Fibroblast of skin of right biceps (primary cell): ENCODE measurements around the gene UGT1A1.
A peak's percentile ranks its signal among the peaks of the same experiment; 100 is the strongest.
"Not testable (repeated sequence)": the region's sequence is repeated elsewhere in the genome, so short reads cannot be mapped to it uniquely, and the experiment has no call there.

ENCODE experiments used
- DNase-seq: peaks from one replicate; pipeline ENCODE4 v3.0.0-alpha.2; 2013

UGT1A1 gene

DNA sequence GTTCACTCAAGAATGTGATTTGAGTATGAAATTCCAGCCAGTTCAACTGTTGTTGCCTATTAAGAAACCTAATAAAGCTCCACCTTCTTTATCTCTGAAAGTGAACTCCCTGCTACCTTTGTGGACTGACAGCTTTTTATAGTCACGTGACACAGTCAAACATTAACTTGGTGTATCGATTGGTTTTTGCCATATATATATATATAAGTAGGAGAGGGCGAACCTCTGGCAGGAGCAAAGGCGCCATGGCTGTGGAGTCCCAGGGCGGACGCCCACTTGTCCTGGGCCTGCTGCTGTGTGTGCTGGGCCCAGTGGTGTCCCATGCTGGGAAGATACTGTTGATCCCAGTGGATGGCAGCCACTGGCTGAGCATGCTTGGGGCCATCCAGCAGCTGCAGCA, at the start of gene UGT1A1:
Gene UGT1A1 (plus strand): TSS at position 228 of the 400 bp plus-strand sequence. CDS start 18 bp downstream, at position 246.
- no peak for DNase-seq

DNA sequence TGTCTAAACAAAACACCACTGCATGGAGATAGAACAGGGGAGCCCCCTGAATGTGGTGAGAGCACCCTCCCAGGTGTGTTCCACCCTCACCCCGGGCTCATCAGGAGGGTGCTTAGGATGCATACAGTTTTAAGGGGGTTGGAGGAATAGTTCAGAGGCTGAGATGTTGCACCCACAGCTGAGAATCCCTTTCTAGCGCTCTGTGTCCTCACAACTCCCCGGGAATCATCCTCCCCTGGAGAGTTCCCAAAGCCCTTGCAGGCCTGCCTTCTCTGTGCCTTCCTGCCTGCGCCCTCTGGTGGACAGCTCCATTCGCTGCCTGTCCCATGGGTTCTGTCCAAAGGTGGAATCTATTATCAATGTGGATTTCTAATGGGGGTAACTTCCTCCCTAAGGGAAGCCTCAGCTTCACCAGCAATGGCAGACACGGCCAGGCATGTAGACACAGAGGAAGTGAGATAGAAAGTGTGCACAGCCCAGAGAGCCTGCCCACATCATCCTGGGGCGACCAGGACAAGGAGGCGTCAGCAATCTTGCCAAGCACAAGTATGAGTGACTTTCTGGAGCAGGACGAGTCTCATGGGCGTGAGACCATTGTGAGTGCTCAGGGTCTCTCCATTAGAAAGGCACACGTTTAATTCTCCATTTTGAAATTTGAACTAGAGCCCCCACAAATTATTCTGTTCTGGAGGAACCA, 48.6 kb upstream of the UGT1A1 start:
- peak; percentile 69 for DNase-seq

DNA sequence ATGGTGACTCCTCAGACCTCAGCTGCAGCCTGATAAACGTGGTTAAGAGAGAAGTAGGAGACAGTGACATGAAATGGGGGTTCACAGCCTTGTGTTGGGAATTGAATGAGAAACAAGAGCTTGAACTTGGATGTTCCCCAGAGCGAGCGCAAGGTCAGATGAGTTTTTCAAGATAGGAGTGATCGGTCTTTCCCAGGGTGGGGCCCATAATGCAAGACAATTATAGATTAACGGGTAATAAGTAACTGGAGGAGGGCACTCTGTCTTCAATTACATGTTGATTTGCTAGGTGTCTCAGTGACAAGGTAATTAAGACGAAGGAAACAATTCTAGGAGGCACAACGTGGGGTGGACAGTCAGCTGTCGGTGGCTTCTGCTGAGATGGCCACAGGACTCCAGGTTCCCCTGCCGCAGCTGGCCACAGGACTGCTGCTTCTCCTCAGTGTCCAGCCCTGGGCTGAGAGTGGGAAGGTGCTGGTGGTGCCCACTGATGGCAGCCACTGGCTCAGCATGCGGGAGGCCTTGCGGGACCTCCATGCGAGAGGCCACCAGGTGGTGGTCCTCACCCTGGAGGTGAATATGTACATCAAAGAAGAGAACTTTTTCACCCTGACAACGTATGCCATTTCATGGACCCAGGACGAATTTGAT, 47.3 kb upstream of the UGT1A1 start, which contains the start of gene UGT1A5:
Gene UGT1A5 (plus strand): TSS at position 297 of the 651 bp plus-strand sequence. CDS start 85 bp downstream, at position 382.
- no peak for DNase-seq

DNA sequence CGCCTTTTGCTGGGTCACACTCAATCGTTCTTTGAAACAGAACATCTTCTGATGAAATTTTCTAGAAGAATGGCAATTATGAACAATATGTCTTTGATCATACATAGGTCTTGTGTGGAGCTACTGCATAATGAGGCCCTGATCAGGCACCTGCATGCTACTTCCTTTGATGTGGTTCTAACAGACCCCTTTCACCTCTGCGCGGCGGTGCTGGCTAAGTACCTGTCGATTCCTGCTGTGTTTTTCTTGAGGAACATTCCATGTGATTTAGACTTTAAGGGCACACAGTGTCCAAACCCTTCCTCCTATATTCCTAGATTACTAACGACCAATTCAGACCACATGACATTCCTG, 46.8 kb upstream of the UGT1A1 start:
- no peak for DNase-seq

DNA sequence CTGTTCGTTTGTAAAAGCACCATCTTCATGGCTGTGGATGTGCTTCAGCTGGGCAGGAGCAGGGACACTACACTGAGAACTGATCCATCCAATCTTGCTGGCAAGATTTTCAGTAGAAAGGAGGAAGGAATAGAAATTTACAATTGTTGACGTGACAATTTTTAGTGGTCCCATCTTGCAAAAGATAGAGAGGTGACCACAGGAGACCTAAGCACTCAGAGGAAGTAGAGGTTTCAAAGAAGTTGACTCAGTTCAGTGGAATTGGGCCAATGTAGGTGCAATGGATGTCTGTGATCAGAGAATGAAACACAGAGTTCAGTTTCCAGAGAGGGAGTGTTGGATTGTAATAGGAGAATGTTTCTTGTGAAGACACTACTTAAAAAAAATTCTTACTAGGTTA, 45.9 kb upstream of the UGT1A1 start:
- no peak for DNase-seq

DNA sequence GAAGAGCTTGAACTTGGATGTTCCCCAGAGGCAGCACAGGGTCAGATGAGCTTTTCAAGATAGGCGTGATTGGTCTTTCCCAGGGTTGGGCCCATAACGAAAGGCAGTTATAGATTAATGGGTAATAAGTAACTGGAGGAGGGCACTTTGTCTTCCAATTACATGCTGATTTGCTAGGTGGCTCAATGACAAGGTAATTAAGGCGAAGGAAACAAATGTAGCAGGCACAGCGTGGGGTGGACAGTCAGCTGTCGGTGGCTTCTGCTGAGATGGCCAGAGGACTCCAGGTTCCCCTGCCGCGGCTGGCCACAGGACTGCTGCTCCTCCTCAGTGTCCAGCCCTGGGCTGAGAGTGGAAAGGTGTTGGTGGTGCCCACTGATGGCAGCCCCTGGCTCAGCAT, 41.5 kb upstream of the UGT1A1 start, which contains the start of gene UGT1A4:
Gene UGT1A4 (plus strand): TSS at position 185 of the 400 bp plus-strand sequence. CDS start 85 bp downstream, at position 270.
- no peak for DNase-seq

DNA sequence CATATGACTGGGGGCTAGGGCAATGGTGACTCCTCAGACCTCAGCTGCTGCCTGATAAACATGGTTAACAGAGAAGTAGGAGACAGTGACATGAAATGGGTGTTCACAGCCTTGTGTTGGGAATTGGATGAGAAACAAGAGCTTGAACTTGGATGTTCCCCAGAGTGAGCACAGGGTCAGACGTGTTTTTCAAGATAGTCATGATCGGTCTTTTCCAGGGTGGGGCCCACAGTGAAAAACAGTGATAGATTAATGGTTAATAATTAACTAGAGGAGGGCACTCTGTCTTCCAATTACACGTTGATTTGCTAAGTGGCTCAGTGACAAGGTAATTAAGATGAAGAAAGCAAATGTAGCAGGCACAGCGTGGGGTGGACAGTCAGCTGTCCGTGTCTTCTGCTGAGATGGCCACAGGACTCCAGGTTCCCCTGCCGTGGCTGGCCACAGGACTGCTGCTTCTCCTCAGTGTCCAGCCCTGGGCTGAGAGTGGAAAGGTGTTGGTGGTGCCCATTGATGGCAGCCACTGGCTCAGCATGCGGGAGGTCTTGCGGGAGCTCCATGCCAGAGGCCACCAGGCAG, 31.3 kb upstream of the UGT1A1 start, which contains the start of gene UGT1A3:
Gene UGT1A3 (plus strand): TSS at position 320 of the 579 bp plus-strand sequence. CDS start 85 bp downstream, at position 405.
- DNase-seq, result no peak

DNA sequence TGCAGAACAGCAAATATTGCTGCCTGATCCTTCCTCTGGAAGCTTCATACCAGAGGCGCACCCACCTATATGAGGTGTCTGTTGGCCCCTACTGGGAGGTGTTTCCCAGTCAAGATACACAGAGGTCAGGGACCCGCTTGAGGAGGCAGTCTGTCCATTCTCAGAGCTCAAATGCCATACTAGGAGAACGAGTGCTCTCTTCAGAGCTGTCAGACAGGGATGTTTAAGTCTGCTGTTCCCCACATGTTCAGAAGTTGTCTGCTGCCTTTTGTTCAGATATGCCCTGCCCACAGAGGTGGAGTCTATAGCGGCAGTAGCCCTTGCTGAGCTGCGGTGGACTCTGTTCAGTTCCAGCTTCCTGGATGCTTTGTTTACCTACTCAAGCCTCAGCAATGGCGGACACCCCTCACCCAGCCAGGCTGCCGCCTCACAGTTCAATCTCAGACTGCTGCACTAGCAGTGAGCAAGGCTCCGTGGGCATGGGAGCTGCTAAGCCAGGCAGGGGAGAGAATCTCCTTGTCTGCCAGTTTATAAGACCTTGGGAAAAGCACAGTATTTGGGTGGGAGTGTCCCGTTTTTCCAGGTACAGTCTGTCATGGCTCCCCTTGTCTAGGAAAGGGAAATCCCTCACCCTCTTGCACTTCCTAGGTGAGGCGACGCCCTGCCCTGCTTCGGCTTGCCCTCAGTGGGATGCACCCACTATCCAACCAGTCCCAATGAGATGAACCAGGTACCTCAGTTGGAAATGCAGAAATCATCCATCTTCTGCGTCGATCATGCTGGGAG, 23.0 kb upstream of the UGT1A1 start:
- not testable (repeated sequence) for DNase-seq

DNA sequence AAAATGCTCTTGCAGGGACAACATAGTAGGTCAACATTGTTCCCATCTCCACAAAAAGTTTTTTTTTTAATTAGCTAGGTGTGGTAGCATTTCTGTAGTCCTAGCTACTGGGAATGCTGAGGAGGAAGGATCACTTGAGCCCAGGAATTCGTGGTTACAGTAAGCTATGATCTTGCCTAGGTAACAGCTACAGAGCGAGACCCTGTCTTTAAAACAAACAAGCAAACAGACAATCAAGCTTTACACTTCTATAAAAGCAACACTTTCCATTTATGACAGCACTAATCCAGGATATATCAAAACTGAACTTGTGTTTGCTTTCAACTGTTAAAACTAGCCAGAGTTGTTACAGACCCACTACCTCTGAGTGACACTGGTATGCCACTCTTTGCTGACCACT, 19.2 kb upstream of the UGT1A1 start:
- DNase-seq, result no peak

DNA sequence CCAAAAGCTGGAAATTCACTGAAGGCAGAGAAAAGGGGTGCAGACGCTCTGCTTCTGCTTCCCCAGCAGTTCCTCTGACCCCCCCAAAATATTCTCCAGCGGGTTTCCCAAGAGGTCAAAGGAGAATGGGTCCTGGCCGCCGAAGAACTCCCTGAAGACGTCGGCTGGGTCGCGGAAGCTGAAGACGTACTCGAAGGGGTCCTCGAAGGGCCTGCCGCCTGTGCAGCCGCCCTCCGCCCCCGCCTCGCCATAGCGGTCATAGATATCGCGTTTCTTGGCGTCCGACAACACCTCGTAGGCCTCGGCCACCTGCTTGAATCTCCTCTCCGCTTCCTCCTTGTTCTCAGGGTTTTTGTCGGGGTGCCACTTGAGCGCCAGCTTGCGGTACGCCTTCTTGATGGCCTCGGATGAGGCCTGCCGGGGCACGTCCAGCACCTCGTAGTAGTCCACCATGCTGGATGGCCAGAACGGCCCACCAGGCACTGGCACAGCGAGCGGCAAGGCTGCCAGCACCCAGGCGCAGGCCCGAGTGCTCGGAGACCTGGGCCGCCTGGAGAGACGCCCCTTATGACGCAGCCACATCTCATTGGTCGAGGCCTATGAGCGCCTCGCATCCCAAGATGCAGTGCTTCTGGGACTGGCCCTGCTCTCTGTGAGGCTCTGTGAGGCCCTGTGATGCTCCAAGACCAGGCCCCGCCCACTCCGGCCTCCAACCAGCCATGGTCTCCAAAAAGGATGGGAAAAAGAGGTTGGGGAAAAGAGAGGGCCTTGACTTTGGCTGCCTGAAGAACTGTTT, 16.4 kb upstream of the UGT1A1 start:
- no peak for DNase-seq

DNA sequence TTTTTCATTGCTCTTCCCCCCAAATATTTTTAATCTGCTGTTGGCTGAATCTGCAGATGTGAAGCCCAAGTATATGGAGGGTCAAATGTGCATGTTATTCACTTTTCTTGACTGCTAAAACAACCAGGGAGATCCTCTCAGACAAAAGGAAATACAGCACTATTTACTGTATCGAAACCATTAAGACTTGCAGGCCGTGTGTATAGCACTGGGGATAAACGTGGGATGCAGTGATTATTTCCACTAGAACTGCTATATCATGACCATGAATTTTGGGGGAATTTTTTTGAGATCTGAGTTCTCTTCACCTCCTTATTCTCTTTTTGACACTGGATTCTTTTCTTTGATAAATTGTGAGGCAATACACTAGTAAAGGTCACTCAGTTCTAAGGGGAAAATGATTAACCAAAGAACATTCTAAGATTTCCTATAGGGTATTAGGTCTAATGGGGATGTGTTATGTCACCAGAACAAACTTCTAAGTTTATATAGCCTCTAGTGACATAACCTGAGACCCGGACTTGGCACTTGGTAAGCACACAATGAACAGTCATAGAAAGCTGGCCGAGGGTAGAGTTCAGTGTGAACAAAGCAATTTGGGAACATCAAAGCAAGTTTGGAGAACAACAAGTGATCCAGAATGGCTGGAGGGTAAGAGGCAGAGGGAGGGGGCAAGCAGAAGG, 14.9 kb upstream of the UGT1A1 start:
- no peak for DNase-seq

DNA sequence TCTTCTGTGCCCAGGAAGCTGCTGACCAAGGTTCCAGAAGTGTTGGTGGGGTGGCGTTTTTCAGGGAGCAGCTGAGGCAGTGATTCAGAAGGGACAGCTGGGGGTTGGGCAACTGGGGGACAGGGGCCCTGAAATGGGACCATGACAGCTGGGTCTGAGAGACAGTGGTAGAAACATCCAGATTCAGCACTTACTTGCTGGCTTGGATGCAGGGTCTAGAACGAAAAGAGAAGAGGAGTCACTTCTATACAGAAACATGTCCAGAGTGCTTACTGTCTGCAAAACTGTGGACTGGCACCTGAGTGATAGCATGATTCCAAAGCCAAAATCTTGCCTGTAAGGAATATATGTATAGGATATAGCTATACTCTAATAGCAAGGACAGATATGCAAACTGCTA, 14.2 kb upstream of the UGT1A1 start:
- DNase-seq, result not testable (repeated sequence)

DNA sequence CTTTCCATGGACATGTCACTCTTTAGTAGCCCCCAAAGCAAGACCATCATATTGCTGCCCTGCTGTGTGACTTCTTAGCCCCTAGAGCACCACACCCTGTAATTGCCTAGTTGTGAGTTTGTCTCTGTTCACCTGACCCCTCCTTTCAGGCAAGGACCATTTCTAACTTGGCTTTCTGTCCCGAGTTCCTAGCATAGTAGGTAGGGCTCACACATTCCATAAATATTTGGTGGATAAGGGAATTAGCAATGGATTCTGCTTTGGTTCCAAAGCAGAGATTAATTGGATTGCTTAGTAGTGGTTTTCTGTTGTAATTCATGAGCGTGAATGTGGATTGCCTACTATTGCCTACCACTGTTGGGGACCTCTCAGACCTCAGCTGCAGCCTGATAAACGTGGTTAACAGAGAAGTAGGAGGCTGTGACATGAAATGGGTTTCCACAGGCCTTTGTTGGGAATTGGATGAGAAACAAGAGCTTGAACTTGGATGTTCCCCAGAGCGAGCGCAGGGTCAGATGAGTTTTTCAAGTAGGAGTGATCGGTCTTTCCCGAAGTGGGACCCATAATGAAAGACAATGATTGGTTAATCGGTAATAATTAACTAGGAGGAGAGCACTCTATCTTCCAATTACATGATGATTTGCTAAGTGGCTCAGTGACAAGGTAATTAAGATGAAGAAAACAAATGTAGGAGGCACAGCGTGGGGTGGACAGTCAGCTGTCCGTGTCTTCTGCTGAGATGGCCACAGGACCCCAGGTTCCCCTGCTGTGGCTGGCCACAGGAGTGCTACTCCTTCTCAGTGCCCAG, 13.4 kb upstream of the UGT1A1 start:
- DNase-seq, result no peak

DNA sequence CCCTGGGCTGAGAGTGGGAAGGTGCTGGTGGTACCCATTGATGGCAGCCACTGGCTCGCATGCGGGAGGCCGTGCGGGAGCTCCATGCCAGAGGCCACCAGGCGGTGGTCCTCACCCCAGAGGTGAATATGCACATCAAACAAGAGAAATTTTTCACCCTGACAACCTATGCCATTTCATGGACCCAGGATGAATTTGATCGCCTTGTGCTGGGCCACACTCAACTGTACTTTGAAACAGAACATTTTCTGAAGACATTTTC, 12.9 kb upstream of the UGT1A1 start:
- no peak for DNase-seq

DNA sequence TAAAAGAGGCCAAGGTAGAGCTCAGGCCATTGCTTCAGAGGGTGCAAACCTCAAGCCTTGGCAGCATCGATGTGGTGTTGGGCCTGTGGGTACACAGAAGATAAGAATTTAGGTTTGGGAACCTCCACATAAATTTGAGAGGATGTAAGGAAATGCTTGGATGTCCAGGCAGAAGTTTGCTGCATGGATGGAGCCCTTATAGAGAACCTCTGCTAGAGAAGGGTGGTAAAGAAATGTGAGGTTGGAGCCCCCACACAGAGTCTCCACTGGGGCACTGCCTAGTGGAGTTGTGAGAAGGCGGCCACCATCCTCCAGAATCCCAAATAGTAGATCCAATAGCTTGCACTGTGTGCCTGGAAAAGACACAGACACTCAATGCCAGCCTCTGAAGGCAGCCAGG, 9.4 kb upstream of the UGT1A1 start:
- not testable (repeated sequence) for DNase-seq

DNA sequence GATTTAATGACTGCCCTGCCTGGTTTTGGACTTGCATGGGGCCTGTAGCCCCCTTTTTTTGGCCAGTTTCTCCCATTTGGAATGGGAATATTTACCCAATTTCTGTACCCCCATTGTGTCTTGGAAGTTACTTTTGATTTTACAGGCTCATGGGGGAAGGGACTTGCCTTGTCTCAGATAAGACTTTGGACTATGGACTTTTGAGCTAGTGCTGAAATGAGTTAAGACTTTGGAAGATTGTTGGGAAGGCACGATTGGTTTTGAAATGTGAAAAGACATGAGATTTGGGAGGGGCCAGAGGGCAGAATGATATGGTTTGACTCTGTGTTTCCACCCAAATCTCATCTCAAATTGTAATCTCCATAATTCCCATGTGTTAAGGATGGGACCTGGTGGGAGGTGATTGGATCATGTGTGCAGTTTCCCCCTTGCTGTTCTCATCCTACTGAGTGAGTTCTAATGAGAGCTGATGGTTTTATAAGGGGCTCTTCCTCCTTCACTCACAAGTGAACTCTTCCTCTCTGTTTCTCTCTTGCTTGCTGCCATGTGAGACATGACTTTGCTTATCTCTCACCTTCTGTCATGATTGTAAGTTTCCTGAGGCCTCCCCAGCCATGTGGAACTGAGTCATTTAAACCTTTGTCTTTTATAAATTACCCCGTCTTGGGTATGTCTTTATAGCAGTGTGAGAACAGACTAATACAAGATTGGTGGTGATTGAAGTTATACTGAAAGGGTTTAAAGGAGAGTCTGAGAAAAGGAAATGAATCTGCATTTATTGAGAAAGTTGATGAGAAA, 8.7 kb upstream of the UGT1A1 start:
- DNase-seq, result not testable (repeated sequence)

DNA sequence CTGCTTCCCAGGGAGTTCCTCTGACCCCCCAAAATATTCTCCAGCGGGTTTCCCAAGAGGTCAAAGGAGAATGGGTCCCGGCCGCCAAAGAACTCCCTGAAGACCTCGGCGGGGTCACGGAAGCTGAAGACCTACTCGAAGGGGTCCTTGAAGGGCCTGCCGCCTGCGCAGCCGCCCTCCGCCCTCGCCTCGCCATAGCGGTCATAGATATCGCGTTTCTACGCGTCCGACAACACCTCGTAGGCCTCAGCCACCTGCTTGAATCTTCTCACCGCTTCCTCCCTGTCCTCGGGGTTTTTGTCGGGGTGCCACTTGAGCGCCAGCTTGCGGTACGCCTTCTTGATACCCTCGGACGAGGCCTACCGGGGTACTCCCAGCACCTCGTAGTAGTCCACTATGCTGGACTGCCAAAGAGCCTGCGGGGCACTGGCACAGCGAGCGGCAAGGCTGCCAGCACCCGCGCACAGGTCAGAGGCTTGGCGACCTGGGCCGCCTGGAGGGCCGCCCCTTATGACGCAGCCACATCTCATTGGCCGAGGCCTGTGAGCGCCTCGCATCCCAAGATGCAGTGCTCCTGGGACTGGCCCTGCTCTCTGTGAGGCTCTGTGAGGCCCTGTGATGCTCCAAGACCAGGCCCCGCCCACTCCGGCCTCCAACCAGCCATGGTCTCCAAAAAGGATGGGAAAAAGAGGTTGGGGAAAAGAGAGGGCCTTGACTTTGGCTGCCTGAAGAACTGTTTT, 5.0 kb upstream of the UGT1A1 start:
- no peak for DNase-seq

DNA sequence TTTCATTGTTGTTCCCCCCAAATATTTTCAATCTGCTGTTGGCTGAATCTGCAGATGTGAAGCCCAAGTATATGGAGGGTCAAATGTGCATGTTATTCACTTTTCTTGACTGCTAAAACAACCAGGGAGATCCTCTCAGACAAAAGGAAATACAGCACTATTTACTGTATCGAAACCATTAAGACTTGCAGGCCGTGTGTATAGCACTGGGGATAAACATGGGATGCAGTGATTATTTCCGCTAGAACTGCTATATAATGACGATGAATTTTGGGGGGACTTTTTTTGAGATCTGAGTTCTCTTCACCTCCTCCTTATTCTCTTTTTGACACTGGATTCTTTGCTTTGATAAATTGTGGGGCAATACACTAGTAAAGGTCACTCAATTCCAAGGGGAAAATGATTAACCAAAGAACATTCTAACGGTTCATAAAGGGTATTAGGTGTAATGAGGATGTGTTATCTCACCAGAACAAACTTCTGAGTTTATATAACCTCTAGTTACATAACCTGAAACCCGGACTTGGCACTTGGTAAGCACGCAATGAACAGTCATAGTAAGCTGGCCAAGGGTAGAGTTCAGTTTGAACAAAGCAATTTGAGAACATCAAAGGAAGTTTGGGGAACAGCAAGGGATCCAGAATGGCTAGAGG, 3.5 kb upstream of the UGT1A1 start:
- no peak for DNase-seq

DNA sequence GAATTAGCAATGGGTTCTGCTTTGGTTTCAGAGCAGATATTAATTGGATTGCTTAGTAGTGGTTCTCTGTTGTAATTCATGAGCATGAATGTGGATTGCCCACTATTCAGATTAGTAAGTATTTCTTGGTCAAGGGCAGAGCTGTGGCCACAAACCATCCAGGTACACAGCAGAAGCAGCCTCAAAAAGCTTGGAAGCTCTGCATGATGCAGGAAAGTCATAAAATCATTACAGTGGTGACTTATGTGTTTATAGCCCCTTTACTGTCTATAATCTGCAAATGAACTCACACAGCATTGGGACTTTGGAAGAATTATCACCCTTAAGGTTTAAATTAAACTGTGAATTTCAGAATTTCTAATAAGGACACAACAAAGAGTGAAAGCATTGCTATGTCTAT, 1.9 kb upstream of the UGT1A1 start:
- DNase-seq, result no peak
